ENCODE measurements around the gene C1QB.

GRCh38 chr1:22696610-22697009 lies 43.6 kb downstream of the C1QB start:
- no peak for TF ChIP-seq FOXP2 (optimal IDR thresholded peaks at IDR 0.05; ENCODE audit: control extremely low read depth, extremely low read length, insufficient read depth)
- TF ChIP-seq POLR2AphosphoS5 (IDR thresholded peaks at IDR 0.05; ENCODE audit: borderline replicate concordance, low read depth, low read length) = no peak
- TF ChIP-seq EZH2 (IDR thresholded peaks at IDR 0.05) = no peak

Data from SK-N-MC (cell line).